OCI-LY7 (cell line): ENCODE measurements around the gene AUTS2. TPM values are rescaled to one million over a fixed set of nuclear protein-coding genes. Genes with fewer than 3 reads are reported as not detected.

Source experiments
- BruUV-seq: library from RNA; stranded (reverse); fragments of 400-500 nt; replicated peaks from 2 replicates; lab custom pipeline; 2021; lab: Mats Ljungman, UMichigan
- CTCF ChIA-PET: fragments of 300-600 bp; sonication (Branson Sonifier 250); formaldehyde crosslinking; loops from one replicate; lab custom pipeline; 2022; ENCODE audit warnings: antibody characterized with exemption; ENCODE audit not compliant: unreplicated experiment; lab: Charles Lee
- POLR2A ChIA-PET: fragments of 300-600 bp; sonication (Branson Sonifier 250); formaldehyde crosslinking; loops from one replicate; lab custom pipeline; 2022; ENCODE audit warnings: antibody characterized with exemption; lab: Charles Lee
- DNase-seq: peaks from one replicate; pipeline ENCODE4 v3.0.0-alpha.2; 2015; ENCODE audit warnings: low spot score
- H2AFZ ChIP-seq: fragments of 200-600 bp; sonication (generic), shearing (Covaris generic); 2 replicates; pipeline ENCODE4 v1.6.1; 2014; ENCODE audit warnings: mild to moderate bottlenecking, antibody characterized with exemption, low read length, moderate library complexity
- H3K27ac ChIP-seq: fragments of 200-600 bp; sonication (generic); 2 replicates; pipeline ENCODE4 v1.5.1; 2014; ENCODE audit warnings: mixed run types, low read depth, mild to moderate bottlenecking, moderate library complexity, low read length, inconsistent platforms; ENCODE audit not compliant: poor library complexity, severe bottlenecking
- H3K36me3 ChIP-seq: fragments of 200-600 bp; sonication (generic); 2 replicates; pipeline ENCODE4 v1.6.1; 2014; ENCODE audit warnings: mild to moderate bottlenecking, antibody characterized with exemption, low read length, moderate library complexity, mixed read lengths; ENCODE audit not compliant: insufficient read depth
- H3K4me1 ChIP-seq: fragments of 200-600 bp; sonication (generic); 2 replicates; pipeline ENCODE4 v1.5.1; 2014; ENCODE audit warnings: mild to moderate bottlenecking, low read length; ENCODE audit not compliant: insufficient read depth, poor library complexity, severe bottlenecking
- H3K4me2 ChIP-seq: fragments of 200-600 bp; sonication (generic); 2 replicates; pipeline ENCODE4 v1.6.1; 2014; ENCODE audit warnings: mild to moderate bottlenecking, low read length
- H3K4me3 ChIP-seq: fragments of 200-600 bp; sonication (generic); 2 replicates; pipeline ENCODE4 v1.5.1; 2014; ENCODE audit warnings: mild to moderate bottlenecking, low read depth, low read length; ENCODE audit not compliant: poor library complexity, severe bottlenecking
- H3K79me2 ChIP-seq: fragments of 200-600 bp; sonication (generic); 2 replicates; pipeline ENCODE4 v1.6.1; 2016; ENCODE audit warnings: low read depth, mild to moderate bottlenecking, low read length, moderate library complexity, mixed read lengths; ENCODE audit not compliant: insufficient read depth
- H3K9me2 ChIP-seq: fragments of 200-600 bp; sonication (generic); 2 replicates; pipeline ENCODE4 v1.6.1; 2016; ENCODE audit warnings: mild to moderate bottlenecking, low read length, mixed read lengths; ENCODE audit not compliant: insufficient read depth
- H3K9me3 ChIP-seq: fragments of 200-600 bp; sonication (generic); 2 replicates; pipeline ENCODE4 v1.6.1; 2014; ENCODE audit warnings: mild to moderate bottlenecking, mixed run types, low read length, mixed read lengths
- H4K20me1 ChIP-seq: fragments of 200-600 bp; sonication (generic); 2 replicates; pipeline ENCODE4 v1.6.1; 2014; ENCODE audit warnings: mild to moderate bottlenecking, antibody characterized with exemption, low read length, moderate library complexity, mixed read lengths; ENCODE audit not compliant: insufficient read depth
- EZH2phosphoT487 ChIP-seq: fragments of 200-600 bp; sonication (generic); IDR thresholded peaks from 2 replicates; pipeline ENCODE4 v1.6.1; 2018; ENCODE audit warnings: low read depth, borderline replicate concordance, mild to moderate bottlenecking, mixed run types, antibody characterized with exemption, low read length, moderate library complexity, mixed read lengths
- intact Hi-C: fragments of 100-400 bp; cut with micrococcal nuclease; formaldehyde crosslinking; loops from one replicate; pipeline ENCODE4 v1.10.0; 2022; ENCODE audit not compliant: unreplicated experiment
- total RNA-seq, 2 experiments: library from RNA; depleted of rRNA in 1 of 2; stranded (reverse); fragments of >200 nt in 1 of 2; shearing (Covaris generic) in 1 of 2; gene quantifications; 2 replicates each; pipeline ENCODE4 v1.2.3, GENCODE V29; 2014 to 2022
- TF ChIP-seq, protein P1 (sequence below): fragments of 200-600 bp; sonication (generic); conservative IDR thresholded peaks from 2 replicates; pipeline ENCODE4 v1.5.1; 2014; ENCODE audit warnings: mild to moderate bottlenecking, antibody characterized with exemption, low read length, moderate library complexity, mixed read lengths

The AUTS2 gene
- total RNA-seq, 2 experiments from 2014 or later: 37.9 to 78.5 TPM

DNA sequence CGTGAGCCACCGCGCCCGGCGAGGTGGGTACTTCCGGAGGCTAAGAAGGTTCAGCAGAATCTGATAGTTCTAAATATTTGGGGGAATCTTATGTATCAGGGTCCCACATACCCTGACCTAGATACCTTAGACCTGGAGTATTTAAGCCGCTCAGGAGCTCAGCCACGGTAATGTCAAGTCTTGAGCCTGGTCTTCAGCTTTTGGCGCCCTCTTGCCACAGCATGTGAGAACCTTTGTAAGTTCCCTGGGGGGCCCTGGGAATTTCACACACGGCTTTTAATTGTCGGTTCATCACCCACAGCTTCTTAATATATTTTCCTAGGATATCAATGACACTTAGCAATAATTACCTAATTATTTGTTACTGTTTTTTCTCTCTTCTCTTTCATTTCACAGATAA is 1209.4 kb downstream of the AUTS2 start:
- H3K4me2 ChIP-seq: no peak overlapping the region
- H2AFZ ChIP-seq: no peak overlapping the region
- intact Hi-C loops: loop anchor here (5.0 kb wide), 4 partner anchors 45 to 400 kb away; no protein-coding TSS in a partner anchor
- H3K9me3 ChIP-seq: peaks cover 8% of the 10 kb centered on the region; the same call in 1 of the 2 replicates
- TF ChIP-seq, protein P1, sequence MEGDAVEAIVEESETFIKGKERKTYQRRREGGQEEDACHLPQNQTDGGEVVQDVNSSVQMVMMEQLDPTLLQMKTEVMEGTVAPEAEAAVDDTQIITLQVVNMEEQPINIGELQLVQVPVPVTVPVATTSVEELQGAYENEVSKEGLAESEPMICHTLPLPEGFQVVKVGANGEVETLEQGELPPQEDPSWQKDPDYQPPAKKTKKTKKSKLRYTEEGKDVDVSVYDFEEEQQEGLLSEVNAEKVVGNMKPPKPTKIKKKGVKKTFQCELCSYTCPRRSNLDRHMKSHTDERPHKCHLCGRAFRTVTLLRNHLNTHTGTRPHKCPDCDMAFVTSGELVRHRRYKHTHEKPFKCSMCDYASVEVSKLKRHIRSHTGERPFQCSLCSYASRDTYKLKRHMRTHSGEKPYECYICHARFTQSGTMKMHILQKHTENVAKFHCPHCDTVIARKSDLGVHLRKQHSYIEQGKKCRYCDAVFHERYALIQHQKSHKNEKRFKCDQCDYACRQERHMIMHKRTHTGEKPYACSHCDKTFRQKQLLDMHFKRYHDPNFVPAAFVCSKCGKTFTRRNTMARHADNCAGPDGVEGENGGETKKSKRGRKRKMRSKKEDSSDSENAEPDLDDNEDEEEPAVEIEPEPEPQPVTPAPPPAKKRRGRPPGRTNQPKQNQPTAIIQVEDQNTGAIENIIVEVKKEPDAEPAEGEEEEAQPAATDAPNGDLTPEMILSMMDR: peak; percentile 55
- TF ChIP-seq EZH2phosphoT487: no peak
- CTCF ChIA-PET: no interaction called here
- no peak overlapping the region for H3K27ac ChIP-seq
- H3K79me2 ChIP-seq: no peaks in the 10 kb centered on the region
- no peaks in the 10 kb centered on the region for H4K20me1 ChIP-seq
- H3K4me1 ChIP-seq: peaks cover 42% of the 10 kb centered on the region
- H3K4me3 ChIP-seq: no peak overlapping the region
- H3K36me3 ChIP-seq: no peaks in the 10 kb centered on the region
- H3K9me2 ChIP-seq: no peaks in the 10 kb centered on the region
- no TSS peak for BruUV-seq
- POLR2A ChIA-PET: no interaction called here
- peak; percentile 47 for DNase-seq

DNA sequence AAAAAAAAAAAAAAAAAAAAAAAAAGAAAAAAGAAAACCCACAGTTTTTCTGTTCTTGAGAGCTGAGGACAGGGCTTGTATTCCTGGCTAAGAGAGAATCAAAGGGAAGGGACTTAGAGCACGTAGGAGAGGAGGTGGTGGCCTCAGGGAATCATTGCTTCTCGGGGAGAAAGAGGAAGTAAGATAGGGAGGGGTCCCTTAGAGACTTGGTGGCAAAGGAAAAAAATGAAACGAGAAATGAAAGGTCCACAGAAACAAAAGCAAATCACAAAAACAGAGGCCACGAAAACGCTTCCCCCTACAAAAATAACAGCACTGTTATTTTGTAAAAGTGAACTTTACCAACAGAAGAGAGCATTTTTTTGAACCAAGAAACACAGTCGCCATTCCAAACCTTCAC is 1210.6 kb downstream of the AUTS2 start:
- Histone ChIP-seq H3K4me3 (peak overlapping the region; percentile 54), H4K20me1 (no peaks in the 10 kb centered on the region), H3K4me2 (peak overlapping the region; percentile 79), H3K79me2 (no peaks in the 10 kb centered on the region), H3K36me3 (no peaks in the 10 kb centered on the region), H3K9me3 (no peaks in the 10 kb centered on the region), H2AFZ (peak overlapping the region; percentile 98), H3K27ac (peak overlapping the region; percentile 68), H3K4me1 (peaks cover 42% of the 10 kb centered on the region), H3K9me2 (no peaks in the 10 kb centered on the region)
- peak; percentile 58 for DNase-seq
- TF ChIP-seq, protein P1: no peak
- TF ChIP-seq EZH2phosphoT487: no peak
- ChIA-PET CTCF (interaction anchor here (1.6 kb wide), 1 partner anchor 88 kb away, joined by 4 read pairs; no protein-coding TSS in a partner anchor), POLR2A (interaction anchor here (0.5 to 0.7 kb wide), 3 partner anchors 401 to 742 kb away, joined by 3 to 5 read pairs (median 3); no protein-coding TSS in a partner anchor)
- intact Hi-C loops: loop anchor here (5.0 kb wide), 4 partner anchors 47 to 402 kb away; no protein-coding TSS in a partner anchor
- BruUV-seq: no TSS peak

DNA sequence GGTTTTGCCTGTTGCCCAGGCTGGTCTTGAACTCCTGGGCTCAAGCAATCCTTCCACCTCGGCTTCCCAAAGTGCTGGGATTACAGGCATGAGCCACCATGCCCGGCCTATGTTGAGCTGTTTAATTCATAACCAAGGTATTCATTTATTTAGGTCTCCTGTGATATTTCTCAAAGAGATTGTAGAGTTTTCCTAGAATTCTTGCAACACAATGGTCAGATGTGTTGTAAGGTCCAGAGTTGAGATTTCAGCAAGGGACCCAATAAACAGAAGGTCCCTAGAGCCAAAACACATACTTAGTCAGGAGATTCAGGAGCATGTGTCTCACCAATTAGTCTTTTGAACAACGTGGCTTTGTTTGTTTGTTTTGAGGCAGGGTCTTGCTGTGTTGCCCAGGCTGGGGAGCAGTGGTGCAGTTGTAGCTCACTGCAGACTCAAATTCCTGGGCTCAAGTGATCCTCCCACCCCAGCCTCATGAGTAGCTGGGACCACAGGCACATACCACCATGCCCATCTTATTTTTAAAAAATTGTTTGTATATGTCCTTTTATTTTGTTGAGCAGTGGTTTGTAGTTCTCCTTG is 1212.4 kb downstream of the AUTS2 start:
- H3K36me3 ChIP-seq: no peaks in the 10 kb centered on the region
- peaks cover 26% of the 10 kb centered on the region for H3K4me1 ChIP-seq
- ChIA-PET POLR2A (interaction anchor here (0.6 to 0.7 kb wide), 4 partner anchors 225 to 386 kb away, joined by 3 to 8 read pairs (median 4); no protein-coding TSS in a partner anchor), CTCF (no interaction called here)
- H3K9me3 ChIP-seq: no peaks in the 10 kb centered on the region
- no peak for DNase-seq
- no peak overlapping the region for H3K27ac ChIP-seq
- TF ChIP-seq EZH2phosphoT487: no peak
- TF ChIP-seq, protein P1: no peak
- H4K20me1 ChIP-seq: no peaks in the 10 kb centered on the region
- intact Hi-C loops: no loop called here
- BruUV-seq: no TSS peak
- no peaks in the 10 kb centered on the region for H3K79me2 ChIP-seq
- no peaks in the 10 kb centered on the region for H3K9me2 ChIP-seq
- no peak overlapping the region for H3K4me3 ChIP-seq
- no peak overlapping the region for H2AFZ ChIP-seq
- no peak overlapping the region for H3K4me2 ChIP-seq
